Dermis microvascular lymphatic vessel endothelial cell (primary cell): ENCODE measurements around the gene TRIM38. TPM values are rescaled to one million over a fixed set of nuclear protein-coding genes. Genes with fewer than 3 reads are reported as not detected.
"Not testable (repeated sequence)": the region's sequence is repeated elsewhere in the genome, so short reads cannot be mapped to it uniquely, and the experiment has no call there.

Experiments used
- DNase-seq, 2 donors: peaks; one replicate each; pipeline versions ENCODE4 v3.0.0 to v3.0.0-alpha.2; 2010; ENCODE audit warnings: low read depth in 2 of 2
- total RNA-seq: library from RNA; depleted of rRNA; stranded (reverse); fragments of >200 nt; gene quantifications from 2 replicates; pipeline ENCODE4 v1.2.1, GENCODE V29; 2014

TRIM38 gene, protein sequence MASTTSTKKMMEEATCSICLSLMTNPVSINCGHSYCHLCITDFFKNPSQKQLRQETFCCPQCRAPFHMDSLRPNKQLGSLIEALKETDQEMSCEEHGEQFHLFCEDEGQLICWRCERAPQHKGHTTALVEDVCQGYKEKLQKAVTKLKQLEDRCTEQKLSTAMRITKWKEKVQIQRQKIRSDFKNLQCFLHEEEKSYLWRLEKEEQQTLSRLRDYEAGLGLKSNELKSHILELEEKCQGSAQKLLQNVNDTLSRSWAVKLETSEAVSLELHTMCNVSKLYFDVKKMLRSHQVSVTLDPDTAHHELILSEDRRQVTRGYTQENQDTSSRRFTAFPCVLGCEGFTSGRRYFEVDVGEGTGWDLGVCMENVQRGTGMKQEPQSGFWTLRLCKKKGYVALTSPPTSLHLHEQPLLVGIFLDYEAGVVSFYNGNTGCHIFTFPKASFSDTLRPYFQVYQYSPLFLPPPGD
- 4.7 and 6.3 TPM in 2 replicates for total RNA-seq

GRCh38 chr6:25962149-25963127 lies at the start of gene TRIM38:
Gene TRIM38, plus strand, starts transcription at chr6:25962802. Its CDS starts 3,721 bp downstream, at chr6:25966523.
- peak; percentile 56 to 89 for DNase-seq

GRCh38 chr6:25913741-25914140 lies 48.9 kb upstream of the TRIM38 start:
- DNase-seq, result no peak

DNA sequence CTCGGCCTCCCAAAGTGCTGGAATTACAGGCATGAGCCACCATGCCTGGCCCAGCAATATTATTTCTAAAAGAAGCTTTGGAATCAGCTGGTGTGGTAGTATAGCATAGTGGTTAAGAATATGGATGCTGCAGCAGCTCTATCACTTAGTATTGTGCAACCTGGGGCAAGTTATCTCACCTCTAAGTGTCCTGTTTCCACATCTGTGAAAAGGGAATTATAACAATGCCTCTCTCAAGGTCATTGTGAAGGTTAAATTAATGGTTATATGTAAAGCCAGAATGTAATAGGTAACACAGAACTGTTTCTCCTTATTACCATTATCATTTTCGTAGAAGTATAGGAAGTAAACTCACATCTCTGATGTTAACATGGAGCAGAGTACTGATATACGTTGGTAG lies 46.3 kb upstream of the TRIM38 start:
- DNase-seq, result no peak

- no peak for DNase-seq
These were observed 45.7 kb upstream of the TRIM38 start for GRCh38 chr6:25916789-25917490.

GRCh38 chr6:25918083-25918683 lies 44.4 kb upstream of the TRIM38 start:
- no peak for DNase-seq

GRCh38 chr6:25919657-25920056 lies 42.9 kb upstream of the TRIM38 start:
- no peak for DNase-seq

DNA sequence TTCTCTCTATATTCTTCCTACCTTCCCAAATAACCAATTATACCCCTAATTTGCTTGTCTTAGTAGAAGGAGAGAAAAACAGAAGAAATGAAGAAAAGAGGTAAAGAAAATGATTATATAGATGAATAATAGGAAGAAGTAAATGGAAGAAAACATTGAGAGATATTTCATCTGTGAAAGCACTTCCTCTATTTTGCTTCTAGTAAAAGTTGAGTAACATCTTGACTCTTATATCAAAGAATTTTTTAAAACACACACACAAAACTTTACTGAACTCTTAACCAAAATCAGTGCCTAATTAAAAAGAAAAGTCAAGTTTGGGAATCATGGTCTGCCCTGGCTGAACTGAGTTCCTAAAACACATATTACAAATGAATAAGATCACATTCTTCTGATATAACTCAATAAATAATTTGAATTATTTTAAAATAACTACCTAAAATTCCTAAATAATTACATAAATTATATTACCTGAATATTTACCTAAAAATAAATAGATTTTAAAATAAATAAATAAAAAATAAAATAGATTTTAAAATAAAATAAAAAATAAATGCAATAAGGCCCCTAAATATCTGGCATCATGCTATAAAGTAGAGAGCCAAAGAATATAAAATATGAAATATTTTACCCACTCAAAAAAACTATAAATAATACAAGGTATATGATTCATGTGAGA lies 40.9 kb upstream of the TRIM38 start:
- DNase-seq, result no peak

GRCh38 chr6:25922301-25922700 lies 40.3 kb upstream of the TRIM38 start:
- DNase-seq, result no peak

GRCh38 chr6:25925876-25926275 lies 36.7 kb upstream of the TRIM38 start:
- no peak for DNase-seq

- DNase-seq, result no peak
These were observed 35.4 kb upstream of the TRIM38 start for GRCh38 chr6:25927178-25927577.

DNA sequence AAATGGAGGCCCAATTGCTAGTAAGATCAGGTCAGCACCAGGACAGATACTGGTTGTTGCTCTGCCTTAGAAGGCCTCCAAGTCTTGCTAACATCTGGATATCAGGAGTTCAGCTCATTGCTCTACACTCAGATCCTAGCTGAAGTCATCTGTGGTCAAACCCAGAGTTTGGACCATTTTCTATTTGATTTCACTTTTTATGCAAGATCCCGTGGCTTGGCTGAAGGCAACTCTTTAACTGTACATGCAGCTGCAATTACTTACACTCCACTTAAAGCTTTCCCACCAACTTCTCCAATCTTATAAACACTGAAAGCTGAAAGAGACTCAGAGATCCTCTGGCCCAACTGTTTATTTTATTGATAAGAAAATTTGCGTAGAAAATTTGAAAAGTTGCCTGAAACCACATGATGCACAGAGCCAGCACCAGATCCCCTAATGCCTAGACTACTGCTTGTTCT lies 34.8 kb upstream of the TRIM38 start:
- DNase-seq, result no peak

- no peak for DNase-seq
These were observed 33.9 kb upstream of the TRIM38 start for GRCh38 chr6:25928562-25929324.

- not testable (repeated sequence) for DNase-seq
These were observed 32.8 kb upstream of the TRIM38 start for GRCh38 chr6:25929785-25930184.

DNA sequence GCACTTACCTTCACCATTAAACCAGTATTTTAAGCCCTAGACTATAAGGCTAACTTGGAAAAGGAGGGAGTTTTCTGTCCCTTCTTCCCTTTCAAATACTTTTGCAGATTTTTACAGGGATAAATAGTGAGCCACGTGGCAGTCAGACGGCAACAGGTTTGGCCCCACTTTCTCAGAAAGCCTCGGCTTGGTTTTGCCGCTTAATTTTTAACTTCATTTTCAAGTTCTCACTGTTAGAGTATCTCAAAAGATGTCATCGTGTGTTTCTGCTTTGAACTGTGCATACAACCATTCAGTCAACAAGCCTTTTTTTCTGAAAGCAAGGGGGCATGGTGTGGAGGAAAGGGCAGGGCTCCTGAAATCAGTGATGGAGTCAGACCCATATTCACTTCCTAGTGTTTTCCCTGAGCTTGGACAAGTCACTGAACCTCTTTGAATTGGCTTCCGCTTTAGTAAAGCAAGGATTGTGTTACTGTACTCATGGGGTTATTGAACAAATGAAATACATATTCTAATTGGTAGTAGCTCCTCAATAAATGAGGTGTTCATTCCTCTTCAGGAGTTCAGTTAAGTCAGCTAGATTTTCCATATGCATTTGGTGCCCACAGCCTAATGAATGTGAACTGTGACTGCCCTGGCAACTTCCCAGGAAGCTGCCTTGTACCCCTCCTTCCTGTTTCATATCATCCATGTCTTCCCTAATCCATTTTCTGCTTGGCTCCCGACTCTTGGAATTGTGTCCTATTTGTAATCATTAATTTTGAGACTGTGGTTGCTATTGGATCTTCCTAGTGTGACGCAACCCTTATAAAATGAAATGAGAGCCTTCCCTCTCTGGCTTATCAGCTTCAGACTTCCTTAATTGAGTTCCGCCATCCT lies 31.8 kb upstream of the TRIM38 start, which contains the start of gene SLC17A2:
Gene SLC17A2 (minus strand): TSS at position 160 of the 879 bp plus-strand sequence. CDS start 4,895 bp downstream, outside the sequence.
- no peak for DNase-seq

GRCh38 chr6:25931411-25931709 lies 31.2 kb upstream of the TRIM38 start:
- DNase-seq, result no peak

DNA sequence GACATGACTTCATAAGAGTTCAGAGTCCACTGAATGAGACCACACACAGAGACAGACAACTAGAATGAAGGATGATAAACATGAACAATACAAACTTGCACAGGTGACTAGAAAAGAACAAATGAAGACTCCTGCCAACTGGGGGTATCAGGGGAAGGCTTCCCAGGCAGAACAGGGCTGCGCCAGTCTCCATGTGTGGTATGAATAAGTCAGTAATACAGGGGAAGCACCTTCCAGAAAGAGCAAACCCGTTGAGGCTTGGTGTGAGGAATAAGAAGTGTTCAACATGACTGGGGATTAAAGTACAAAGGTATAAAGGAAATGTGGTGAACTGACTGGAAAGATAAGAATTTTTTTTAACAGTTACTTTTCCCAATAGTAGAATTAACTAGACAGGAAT lies 28.4 kb upstream of the TRIM38 start:
- no peak for DNase-seq

GRCh38 chr6:25934735-25935313 lies 27.8 kb upstream of the TRIM38 start:
- DNase-seq, result no peak

- no peak for DNase-seq
These were observed 26.6 kb upstream of the TRIM38 start for GRCh38 chr6:25935953-25936352.
